ENCODE data around the gene SLC39A2.
"Not testable (repeated sequence)": the region's sequence is repeated elsewhere in the genome, so short reads cannot be mapped to it uniquely, and the experiment has no call there.

The SLC39A2 gene

GRCh38 chr14:20997564-20997963, 1.5 kb upstream of the SLC39A2 start:
- peaks cover 8% of the 10 kb centered on the region for H3K4me1 ChIP-seq (ENCODE audit: control insufficient read depth, low read depth, low read length)
- no peak overlapping the region for H3K56ac ChIP-seq (ENCODE audit: low read length)
- H3K79me2 ChIP-seq (ENCODE audit: control insufficient read depth, insufficient read depth, low read length), result no peaks in the 10 kb centered on the region
- no peak overlapping the region for H2BK5ac ChIP-seq (ENCODE audit: low read length)
- H3K23ac ChIP-seq (ENCODE audit: low read length), result no peak overlapping the region
- no CpG with 5 or more reads among the region's 6 CpGs for WGBS (ENCODE audit: extremely low coverage, insufficient coverage, low lambda C conversion rate)
- H3K4ac ChIP-seq (ENCODE audit: low read depth, low read length), result no peak overlapping the region
- DNase-seq, result no peak
- no peak overlapping the region for H3K27ac ChIP-seq (ENCODE audit: low read depth, low read length)
- H3K4me3 ChIP-seq (ENCODE audit: low read length), result no peak overlapping the region
- H3K9ac ChIP-seq (ENCODE audit: low read length), result no peak overlapping the region
- H3K27me3 ChIP-seq (ENCODE audit: insufficient read depth, low read length, poor library complexity), result no peaks in the 10 kb centered on the region
- peaks cover 8% of the 10 kb centered on the region for H3K36me3 ChIP-seq (ENCODE audit: control insufficient read depth, insufficient read depth, low read length)
- no peak overlapping the region for H3K4me2 ChIP-seq (ENCODE audit: low read length)
- no peak overlapping the region for H2AK5ac ChIP-seq (ENCODE audit: low read length)
- no peak overlapping the region for H2BK120ac ChIP-seq (ENCODE audit: low read depth, low read length)
- no peak overlapping the region for H4K5ac ChIP-seq (ENCODE audit: low read length)
- no peak overlapping the region for H4K8ac ChIP-seq (ENCODE audit: low read depth, low read length)
- no peak overlapping the region for H3K18ac ChIP-seq (ENCODE audit: low read length)
- H3K79me1 ChIP-seq (ENCODE audit: low read length), result no peaks in the 10 kb centered on the region
- H2BK15ac ChIP-seq (replicated peaks; ENCODE audit: low read depth), result no peak overlapping the region

DNA sequence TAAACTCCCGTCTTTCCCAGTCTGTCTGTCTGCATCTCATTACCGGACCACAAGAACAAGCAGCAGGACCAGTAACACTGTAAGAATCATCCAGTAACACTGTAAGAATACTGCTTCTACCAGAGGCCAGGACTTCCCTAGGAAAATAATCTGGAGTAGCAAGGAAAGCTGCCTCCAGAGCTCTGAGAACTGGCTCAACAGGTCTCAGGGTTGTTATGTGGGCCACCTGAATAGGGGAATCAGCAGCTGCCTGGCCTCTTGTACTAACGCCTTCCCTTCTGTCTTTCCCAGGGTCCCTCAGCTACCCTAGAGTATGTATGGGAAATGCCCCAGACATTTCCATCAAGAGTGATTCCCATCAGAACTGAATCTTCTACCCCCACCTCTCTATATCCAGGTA, 954 bp upstream of the SLC39A2 start:
- no peak overlapping the region for H2BK5ac ChIP-seq (ENCODE audit: low read length)
- no peaks in the 10 kb centered on the region for H3K79me2 ChIP-seq (ENCODE audit: control insufficient read depth, insufficient read depth, low read length)
- H4K5ac ChIP-seq (ENCODE audit: low read length), result no peak overlapping the region
- no peak overlapping the region for H2AK5ac ChIP-seq (ENCODE audit: low read length)
- no peak overlapping the region for H3K27ac ChIP-seq (ENCODE audit: low read depth, low read length)
- no peak overlapping the region for H3K18ac ChIP-seq (ENCODE audit: low read length)
- H3K79me1 ChIP-seq (ENCODE audit: low read length), result no peaks in the 10 kb centered on the region
- H3K4me1 ChIP-seq (ENCODE audit: control insufficient read depth, low read depth, low read length), result peaks cover 8% of the 10 kb centered on the region
- H3K9ac ChIP-seq (ENCODE audit: low read length), result no peak overlapping the region
- H3K27me3 ChIP-seq (ENCODE audit: insufficient read depth, low read length, poor library complexity), result no peaks in the 10 kb centered on the region
- DNase-seq, result peak; percentile 27
- H2BK120ac ChIP-seq (ENCODE audit: low read depth, low read length), result no peak overlapping the region
- no peak overlapping the region for H3K23ac ChIP-seq (ENCODE audit: low read length)
- H3K4me2 ChIP-seq (ENCODE audit: low read length), result no peak overlapping the region
- H3K4ac ChIP-seq (ENCODE audit: low read depth, low read length), result no peak overlapping the region
- no peak overlapping the region for H2BK15ac ChIP-seq (replicated peaks; ENCODE audit: low read depth)
- H3K36me3 ChIP-seq (ENCODE audit: control insufficient read depth, insufficient read depth, low read length), result peaks cover 8% of the 10 kb centered on the region
- WGBS (ENCODE audit: extremely low coverage, insufficient coverage, low lambda C conversion rate), result no CpG with 5 or more reads among the region's 3 CpGs
- no peak overlapping the region for H3K56ac ChIP-seq (ENCODE audit: low read length)
- H3K4me3 ChIP-seq (ENCODE audit: low read length), result no peak overlapping the region
- H4K8ac ChIP-seq (ENCODE audit: low read depth, low read length), result no peak overlapping the region

- no peak overlapping the region for H3K4me3 ChIP-seq (ENCODE audit: low read length)
- no peaks in the 10 kb centered on the region for H3K79me1 ChIP-seq (ENCODE audit: low read length)
- H3K36me3 ChIP-seq (ENCODE audit: control insufficient read depth, insufficient read depth, low read length), result peaks cover 7% of the 10 kb centered on the region
- H3K23ac ChIP-seq (ENCODE audit: low read length), result no peak overlapping the region
- no peak overlapping the region for H3K4me2 ChIP-seq (ENCODE audit: low read length)
- no peak overlapping the region for H3K56ac ChIP-seq (ENCODE audit: low read length)
- no peak overlapping the region for H2BK15ac ChIP-seq (replicated peaks; ENCODE audit: low read depth)
- peak overlapping the region; percentile 32 for H3K9ac ChIP-seq (ENCODE audit: low read length)
- no peak overlapping the region for H2BK120ac ChIP-seq (ENCODE audit: low read depth, low read length)
- no peak overlapping the region for H4K5ac ChIP-seq (ENCODE audit: low read length)
- H3K18ac ChIP-seq (ENCODE audit: low read length), result no peak overlapping the region
- H3K27ac ChIP-seq (ENCODE audit: low read depth, low read length), result no peak overlapping the region
- DNase-seq, result no peak
- H3K79me2 ChIP-seq (ENCODE audit: control insufficient read depth, insufficient read depth, low read length), result no peaks in the 10 kb centered on the region
- no peak overlapping the region for H3K4ac ChIP-seq (ENCODE audit: low read depth, low read length)
- H2AK5ac ChIP-seq (ENCODE audit: low read length), result no peak overlapping the region
- WGBS (ENCODE audit: extremely low coverage, insufficient coverage, low lambda C conversion rate), result no CpG with 5 or more reads among the region's 4 CpGs
- no peak overlapping the region for H2BK5ac ChIP-seq (ENCODE audit: low read length)
- H3K27me3 ChIP-seq (ENCODE audit: insufficient read depth, low read length, poor library complexity), result no peaks in the 10 kb centered on the region
- H4K8ac ChIP-seq (ENCODE audit: low read depth, low read length), result no peak overlapping the region
- peaks cover 8% of the 10 kb centered on the region for H3K4me1 ChIP-seq (ENCODE audit: control insufficient read depth, low read depth, low read length)
Observed at GRCh38 chr14:20999591-20999990, 498 bp downstream of the SLC39A2 start.

DNA sequence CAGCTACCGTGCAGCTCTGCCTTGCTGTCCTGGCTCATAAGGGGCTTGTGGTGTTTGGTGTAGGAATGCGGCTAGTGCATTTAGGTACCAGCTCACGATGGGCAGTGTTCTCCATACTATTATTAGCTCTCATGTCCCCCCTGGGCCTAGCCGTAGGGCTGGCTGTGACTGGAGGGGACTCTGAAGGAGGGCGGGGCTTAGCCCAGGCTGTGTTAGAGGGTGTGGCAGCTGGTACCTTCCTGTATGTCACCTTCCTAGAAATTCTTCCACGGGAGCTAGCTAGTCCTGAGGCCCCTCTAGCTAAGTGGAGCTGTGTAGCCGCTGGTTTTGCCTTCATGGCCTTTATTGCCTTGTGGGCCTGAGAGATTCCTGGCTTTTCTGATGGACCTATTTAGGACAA, 2.1 kb downstream of the SLC39A2 start:
- Histone ChIP-seq H3K79me1 (ENCODE audit: low read length) (no peaks in the 10 kb centered on the region), H3K27ac (ENCODE audit: low read depth, low read length) (no peak overlapping the region), H3K4me3 (ENCODE audit: low read length) (no peak overlapping the region), H2AK5ac (ENCODE audit: low read length) (no peak overlapping the region), H3K79me2 (ENCODE audit: control insufficient read depth, insufficient read depth, low read length) (no peaks in the 10 kb centered on the region), H3K4me2 (ENCODE audit: low read length) (no peak overlapping the region), H2BK120ac (ENCODE audit: low read depth, low read length) (no peak overlapping the region), H2BK5ac (ENCODE audit: low read length) (no peak overlapping the region), H2BK15ac (replicated peaks; ENCODE audit: low read depth) (no peak overlapping the region), H3K36me3 (ENCODE audit: control insufficient read depth, insufficient read depth, low read length) (peaks cover 1% of the 10 kb centered on the region), H3K18ac (ENCODE audit: low read length) (no peak overlapping the region), H3K23ac (ENCODE audit: low read length) (no peak overlapping the region), H4K5ac (ENCODE audit: low read length) (no peak overlapping the region), H4K8ac (ENCODE audit: low read depth, low read length) (no peak overlapping the region), H3K4ac (ENCODE audit: low read depth, low read length) (no peak overlapping the region), H3K9ac (ENCODE audit: low read length) (no peak overlapping the region), H3K27me3 (ENCODE audit: insufficient read depth, low read length, poor library complexity) (no peaks in the 10 kb centered on the region), H3K4me1 (ENCODE audit: control insufficient read depth, low read depth, low read length) (peaks cover 8% of the 10 kb centered on the region), H3K56ac (ENCODE audit: low read length) (peak overlapping the region; percentile 2)
- no peak for DNase-seq
- no CpG with 5 or more reads among the region's 7 CpGs for WGBS (ENCODE audit: extremely low coverage, insufficient coverage, low lambda C conversion rate)

- H3K79me2 ChIP-seq (ENCODE audit: control insufficient read depth, insufficient read depth, low read length), result no peaks in the 10 kb centered on the region
- no peaks in the 10 kb centered on the region for H3K79me1 ChIP-seq (ENCODE audit: low read length)
- no peak overlapping the region for H3K9ac ChIP-seq (ENCODE audit: low read length)
- no peak overlapping the region for H2BK120ac ChIP-seq (ENCODE audit: low read depth, low read length)
- H3K18ac ChIP-seq (ENCODE audit: low read length), result no peak overlapping the region
- H3K56ac ChIP-seq (ENCODE audit: low read length), result no peak overlapping the region
- H4K5ac ChIP-seq (ENCODE audit: low read length), result no peak overlapping the region
- H2BK15ac ChIP-seq (replicated peaks; ENCODE audit: low read depth), result no peak overlapping the region
- no peak overlapping the region for H4K8ac ChIP-seq (ENCODE audit: low read depth, low read length)
- no peak overlapping the region for H3K4me3 ChIP-seq (ENCODE audit: low read length)
- H2BK5ac ChIP-seq (ENCODE audit: low read length), result no peak overlapping the region
- WGBS (ENCODE audit: extremely low coverage, insufficient coverage, low lambda C conversion rate), result no CpG with 5 or more reads among the region's 14 CpGs
- DNase-seq, result no peak
- no peak overlapping the region for H3K4ac ChIP-seq (ENCODE audit: low read depth, low read length)
- peaks cover 5% of the 10 kb centered on the region for H3K4me1 ChIP-seq (ENCODE audit: control insufficient read depth, low read depth, low read length)
- H3K36me3 ChIP-seq (ENCODE audit: control insufficient read depth, insufficient read depth, low read length), result no peaks in the 10 kb centered on the region
- H3K4me2 ChIP-seq (ENCODE audit: low read length), result no peak overlapping the region
- H3K27ac ChIP-seq (ENCODE audit: low read depth, low read length), result no peak overlapping the region
- H3K27me3 ChIP-seq (ENCODE audit: insufficient read depth, low read length, poor library complexity), result no peaks in the 10 kb centered on the region
- no peak overlapping the region for H3K23ac ChIP-seq (ENCODE audit: low read length)
- no peak overlapping the region for H2AK5ac ChIP-seq (ENCODE audit: low read length)
Observed at GRCh38 chr14:21003788-21004346, 4.8 kb downstream of the SLC39A2 start.

DNA sequence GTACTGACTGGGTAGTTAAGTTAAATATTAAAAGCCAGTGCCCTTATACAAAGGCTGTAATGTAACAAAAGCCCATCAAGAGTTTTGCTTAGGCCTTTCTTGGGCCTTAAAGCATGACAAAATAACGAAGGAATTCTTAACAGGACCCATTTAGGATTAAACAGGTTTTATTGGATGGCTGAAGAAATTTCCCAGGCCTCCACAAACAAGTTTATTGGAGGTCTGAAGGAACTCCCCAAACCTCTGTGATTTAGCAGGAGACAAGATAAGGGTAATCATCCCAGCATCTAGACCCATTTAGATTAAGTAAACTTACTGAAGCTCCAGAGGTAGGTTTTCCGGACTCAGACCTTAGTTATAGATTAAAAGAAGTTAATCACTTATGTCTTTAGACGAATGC, 10.6 kb downstream of the SLC39A2 start:
- not testable (repeated sequence) for H3K56ac ChIP-seq (ENCODE audit: low read length); H3K4ac ChIP-seq (ENCODE audit: low read depth, low read length); DNase-seq; H3K36me3 ChIP-seq (ENCODE audit: control insufficient read depth, insufficient read depth, low read length); H4K5ac ChIP-seq (ENCODE audit: low read length); H3K27ac ChIP-seq (ENCODE audit: low read depth, low read length); H3K4me3 ChIP-seq (ENCODE audit: low read length); H2BK15ac ChIP-seq (replicated peaks; ENCODE audit: low read depth); H3K18ac ChIP-seq (ENCODE audit: low read length); H2AK5ac ChIP-seq (ENCODE audit: low read length); H3K4me1 ChIP-seq (ENCODE audit: control insufficient read depth, low read depth, low read length); H3K79me1 ChIP-seq (ENCODE audit: low read length); H3K9ac ChIP-seq (ENCODE audit: low read length); H3K79me2 ChIP-seq (ENCODE audit: control insufficient read depth, insufficient read depth, low read length); H4K8ac ChIP-seq (ENCODE audit: low read depth, low read length); H2BK5ac ChIP-seq (ENCODE audit: low read length); H3K4me2 ChIP-seq (ENCODE audit: low read length); H3K27me3 ChIP-seq (ENCODE audit: insufficient read depth, low read length, poor library complexity); H3K23ac ChIP-seq (ENCODE audit: low read length); H2BK120ac ChIP-seq (ENCODE audit: low read depth, low read length)
- no CpG with 5 or more reads among the region's 3 CpGs for WGBS (ENCODE audit: extremely low coverage, insufficient coverage, low lambda C conversion rate)
